Cardiac ventricle fibroblast (primary cell): ENCODE results near the gene CCDC186. TPM values are rescaled to one million over a fixed set of nuclear protein-coding genes. Genes with fewer than 3 reads are reported as not detected.

Experiments
- total RNA-seq: library from RNA; depleted of rRNA; stranded (reverse); fragments of >200 nt; gene quantifications from 2 replicates; pipeline ENCODE4 v1.2.3, GENCODE V29; 2015

Gene CCDC186
- total RNA-seq, result 8.2 and 13.4 TPM in 2 replicates

GRCh38 chr10:114173921-114174694, at the start of gene CCDC186:
Gene CCDC186 (minus strand): TSS chr10:114174203. CDS start chr10:114163268, 10,935 bp downstream.

GRCh38 chr10:114179148-114179547, 5.1 kb upstream of the CCDC186 start, which contains the start of gene TDRD1:
Gene TDRD1 (plus strand): TSS chr10:114179353. CDS start chr10:114187832, 8,479 bp downstream.

Other genes with a start within 250 kb of the CCDC186 start
- gene ADRB1, start 130.3 kb downstream of the CCDC186 start, total RNA-seq, result 0.06 TPM in 1 of 2 replicates, not detected in the other
- gene TDRD1, start 5.2 kb upstream of the CCDC186 start, total RNA-seq, result 1.2 and 1.7 TPM in 2 replicates
- gene VWA2, start 65.1 kb upstream of the CCDC186 start, total RNA-seq, result 0.06 and 0.15 TPM in 2 replicates
- gene AFAP1L2, start 230.3 kb upstream of the CCDC186 start, total RNA-seq, result 3.1 and 3.5 TPM in 2 replicates